NB4 (cell line): ENCODE measurements around the gene MARK2.

Source experiments
- CTCF ChIP-seq: IDR thresholded peaks from one replicate; pipeline ENCODE4 v1.5.1; 2012; ENCODE audit warnings: low read depth, low read length
- MAX ChIP-seq: IDR thresholded peaks from 2 replicates; pipeline ENCODE4 v1.6.1; 2011; ENCODE audit warnings: low read depth, low read length
- MYC ChIP-seq: IDR thresholded peaks from 2 replicates; pipeline ENCODE4 v1.6.1; 2011; ENCODE audit warnings: low read depth, low read length
- POLR2A ChIP-seq: IDR thresholded peaks from 2 replicates; pipeline ENCODE4 v1.6.1; 2011; ENCODE audit warnings: mild to moderate bottlenecking; ENCODE audit not compliant: insufficient read length; ENCODE audit errors: extremely low read depth

- TF ChIP-seq CTCF (no peak), POLR2A (no peak), MYC (no peak), MAX (no peak)
Observed at GRCh38 chr11:63804259-63804658, 34.7 kb upstream of the MARK2 start.
